H1 (cell line): ENCODE data around the gene PRKD1. TPM values are rescaled to one million over a fixed set of nuclear protein-coding genes. Genes with fewer than 3 reads are reported as not detected.

Experiments used
- BACH1 ChIP-seq: IDR thresholded peaks from 2 replicates; pipeline ENCODE4 v1.6.1; 2012; ENCODE audit warnings: low read length, improper control_type of control experiment
- CHD1 ChIP-seq: IDR thresholded peaks from 2 replicates; pipeline ENCODE4 v1.6.1; 2012; ENCODE audit warnings: low read depth, low read length, improper control_type of control experiment
- CHD7 ChIP-seq: fragments of 300-600 bp; sonication (generic); IDR thresholded peaks from 2 replicates; pipeline ENCODE4 v1.7.1; 2012; ENCODE audit warnings: low read length, moderate library complexity, mild to moderate bottlenecking, inconsistent platforms; ENCODE audit not compliant: insufficient replicate concordance
- EZH2 ChIP-seq: fragments of 200-600 bp; sonication (generic); IDR thresholded peaks from 2 replicates; pipeline ENCODE4 v1.7.1; 2012; ENCODE audit warnings: low read depth, mild to moderate bottlenecking, moderate library complexity, low read length, inconsistent platforms; ENCODE audit not compliant: severe bottlenecking
- GTF2F1 ChIP-seq: IDR thresholded peaks from 2 replicates; pipeline ENCODE4 v1.6.1; 2012; ENCODE audit warnings: low read depth, low read length, improper control_type of control experiment, borderline replicate concordance
- HDAC2 ChIP-seq, 2 experiments: fragments of 300-600 bp in 1 of 2; sonication (generic) in 1 of 2; IDR thresholded peaks; 2 replicates each; pipeline ENCODE4 v1.6.1; 2011 to 2012; ENCODE audit warnings: low read depth in 2 of 2, low read length in 2 of 2, mild to moderate bottlenecking in 2 of 2, moderate library complexity in 2 of 2, borderline replicate concordance in 1 of 2, inconsistent platforms in 1 of 2
- HDAC6 ChIP-seq: IDR thresholded peaks from one replicate; pipeline ENCODE4 v1.7.1; 2012; ENCODE audit warnings: low read depth, mild to moderate bottlenecking, inconsistent platforms, low read length, moderate library complexity
- KDM4A ChIP-seq: IDR thresholded peaks from one replicate; pipeline ENCODE4 v1.7.1; 2012; ENCODE audit warnings: low read depth, mild to moderate bottlenecking, moderate library complexity, low read length, inconsistent platforms; ENCODE audit not compliant: severe bottlenecking
- RNF2 ChIP-seq: fragments of 200-900, 300-1000 bp; sonication (generic); IDR thresholded peaks from 2 replicates; pipeline ENCODE4 v1.7.1; 2016; ENCODE audit warnings: borderline replicate concordance, low read depth, mild to moderate bottlenecking, antibody characterized with exemption, low read length; ENCODE audit not compliant: poor library complexity, severe bottlenecking; ENCODE audit errors: missing control alignments
- TAF1 ChIP-seq: IDR thresholded peaks from 2 replicates; pipeline ENCODE4 v1.6.1; 2011; ENCODE audit warnings: mild to moderate bottlenecking, low read depth, low read length
- TCF12 ChIP-seq: IDR thresholded peaks from 2 replicates; pipeline ENCODE4 v1.6.1; 2011; ENCODE audit warnings: low read depth, mild to moderate bottlenecking, low read length
- YY1 ChIP-seq: IDR thresholded peaks from 2 replicates; pipeline ENCODE4 v1.6.1; 2011; ENCODE audit warnings: low read depth, mild to moderate bottlenecking, low read length
- polyA plus RNA-seq, 7 experiments: library from polyadenylated mRNA; depleted of rRNA in 3 of 7; stranded (reverse) in 5 of 7; unstranded in 2 of 7; fragments of >200 nt in 5 of 7; fragments of 200-250 nt in 2 of 7; gene quantifications; 1 replicate in 5 of 7; 2 replicates in 1 of 7; 4 replicates in 1 of 7; pipeline versions ENCODE4 v1.2.1 to v1.2.3, GENCODE V29; 2011 to 2013; ENCODE audit warnings: missing spikeins in 2 of 7, mixed read lengths in 2 of 7
- total RNA-seq: library from RNA; stranded (reverse); fragmentation: NEBNext Ultra II Directional; extraction: Animal tissue kit (Norgen Biotek cat#: 25700); gene quantifications from 2 replicates; pipeline ENCODE4 v1.2.1, GENCODE V29; 2021

Gene PRKD1
- total and polyA plus RNA-seq, 2 of the 8 experiments (the other 6 are each of a cell fraction or from before 2014, with no cell fraction given) = 3.6 to 6.8 TPM

GRCh38 chr14:29782041-29782440 lies 145.6 kb downstream of the PRKD1 start (continued):
- TF ChIP-seq CHD7 (no peak), KDM4A (no peak), YY1 (no peak), TCF12 (no peak), GTF2F1 (no peak), RNF2 (no peak), TAF1 (no peak), EZH2 (no peak), BACH1 (no peak), HDAC6 (no peak), CHD1 (no peak), HDAC2 (IDR thresholded peaks at IDR 0.05; ENCODE audit: borderline replicate concordance in 1 of 2, low read depth in 2 of 2, low read length in 2 of 2) (no peak)
- TF ChIP-seq, all 59 proteins: peak for 0
